Endothelial cell (in vitro differentiated cells): ENCODE data around the gene FBXO10. TPM values are rescaled to one million over a fixed set of nuclear protein-coding genes. Genes with fewer than 3 reads are reported as not detected.

Experiments used
- DNase-seq: peaks from one replicate; pipeline ENCODE4 v3.0.0; 2021; ENCODE audit warnings: low spot score
- H3K27ac Mint-ChIP-seq: one replicate; pipeline ENCODE4 v1.8.0; 2021; ENCODE audit warnings: mixed read lengths, inconsistent platforms; ENCODE audit not compliant: unreplicated experiment
- H3K27me3 Mint-ChIP-seq: one replicate; pipeline ENCODE4 v1.8.0; 2021; ENCODE audit warnings: mild to moderate bottlenecking, moderate library complexity, mixed read lengths, inconsistent platforms; ENCODE audit not compliant: unreplicated experiment
- H3K36me3 Mint-ChIP-seq: one replicate; pipeline ENCODE4 v1.8.0; 2021; ENCODE audit warnings: mild to moderate bottlenecking, low read depth, mixed read lengths, inconsistent platforms; ENCODE audit not compliant: unreplicated experiment
- H3K4me1 Mint-ChIP-seq: one replicate; pipeline ENCODE4 v1.8.0; 2021; ENCODE audit warnings: mild to moderate bottlenecking, mixed read lengths, inconsistent platforms; ENCODE audit not compliant: unreplicated experiment
- H3K4me3 Mint-ChIP-seq: one replicate; pipeline ENCODE4 v1.8.0; 2021; ENCODE audit warnings: mild to moderate bottlenecking, mixed read lengths, inconsistent platforms; ENCODE audit not compliant: unreplicated experiment
- H3K9me3 Mint-ChIP-seq: one replicate; pipeline ENCODE4 v1.8.0; 2021; ENCODE audit warnings: mixed read lengths, inconsistent platforms; ENCODE audit not compliant: unreplicated experiment
- total RNA-seq: library from RNA; stranded (reverse); fragmentation: NEBNext Ultra II Directional; extraction: Animal tissue kit (Norgen Biotek cat#: 25700); gene quantifications from one replicate; pipeline ENCODE4 v1.2.1, GENCODE V29; 2021; ENCODE audit not compliant: unreplicated experiment
- TF ChIP-seq, protein P1 (sequence below): fragments of 200-600 bp; sonication (generic); IDR thresholded peaks from one replicate; pipeline ENCODE4 v1.5.0; 2021; ENCODE audit warnings: antibody characterized with exemption; ENCODE audit not compliant: unreplicated experiment

The FBXO10 gene
- total RNA-seq, 1 donor from 2014 or later: 24.2 TPM

DNA sequence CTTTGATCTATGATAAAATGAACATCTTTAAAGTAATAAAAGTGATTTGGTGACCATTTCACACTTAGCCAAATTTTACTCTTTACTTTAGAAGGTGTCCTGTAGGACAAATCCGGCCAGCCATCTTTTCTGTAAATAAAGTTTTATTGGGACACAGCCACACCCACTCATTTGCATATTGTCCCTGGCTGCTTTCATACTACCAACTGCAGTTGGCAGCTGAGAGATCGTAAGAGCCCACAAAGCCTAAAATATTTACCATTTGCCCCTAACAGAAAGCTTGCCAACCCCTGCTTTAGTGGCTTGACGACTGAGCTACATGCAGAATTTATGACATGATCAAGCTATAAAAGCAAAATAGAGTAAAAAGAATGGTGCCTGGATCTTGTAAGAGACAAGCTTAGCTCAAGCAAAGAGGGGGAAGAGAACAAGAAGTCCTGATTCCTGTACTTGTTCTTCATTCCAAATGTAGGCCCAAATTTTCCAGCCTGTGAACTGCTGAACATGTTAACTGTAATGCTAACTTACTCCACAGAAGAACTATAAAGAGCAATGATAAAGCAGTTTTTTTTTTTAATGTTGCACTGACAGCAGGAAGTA lies 7.4 kb upstream of the FBXO10 start:
- H3K27me3 Mint-ChIP-seq: no peaks in the 10 kb centered on the region
- TF ChIP-seq, protein P1, sequence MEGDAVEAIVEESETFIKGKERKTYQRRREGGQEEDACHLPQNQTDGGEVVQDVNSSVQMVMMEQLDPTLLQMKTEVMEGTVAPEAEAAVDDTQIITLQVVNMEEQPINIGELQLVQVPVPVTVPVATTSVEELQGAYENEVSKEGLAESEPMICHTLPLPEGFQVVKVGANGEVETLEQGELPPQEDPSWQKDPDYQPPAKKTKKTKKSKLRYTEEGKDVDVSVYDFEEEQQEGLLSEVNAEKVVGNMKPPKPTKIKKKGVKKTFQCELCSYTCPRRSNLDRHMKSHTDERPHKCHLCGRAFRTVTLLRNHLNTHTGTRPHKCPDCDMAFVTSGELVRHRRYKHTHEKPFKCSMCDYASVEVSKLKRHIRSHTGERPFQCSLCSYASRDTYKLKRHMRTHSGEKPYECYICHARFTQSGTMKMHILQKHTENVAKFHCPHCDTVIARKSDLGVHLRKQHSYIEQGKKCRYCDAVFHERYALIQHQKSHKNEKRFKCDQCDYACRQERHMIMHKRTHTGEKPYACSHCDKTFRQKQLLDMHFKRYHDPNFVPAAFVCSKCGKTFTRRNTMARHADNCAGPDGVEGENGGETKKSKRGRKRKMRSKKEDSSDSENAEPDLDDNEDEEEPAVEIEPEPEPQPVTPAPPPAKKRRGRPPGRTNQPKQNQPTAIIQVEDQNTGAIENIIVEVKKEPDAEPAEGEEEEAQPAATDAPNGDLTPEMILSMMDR: no peak
- no peak overlapping the region for H3K27ac Mint-ChIP-seq
- no peaks in the 10 kb centered on the region for H3K4me1 Mint-ChIP-seq
- peaks cover 14% of the 10 kb centered on the region for H3K36me3 Mint-ChIP-seq
- no peaks in the 10 kb centered on the region for H3K9me3 Mint-ChIP-seq
- DNase-seq: no peak
- H3K4me3 Mint-ChIP-seq: no peak overlapping the region

DNA sequence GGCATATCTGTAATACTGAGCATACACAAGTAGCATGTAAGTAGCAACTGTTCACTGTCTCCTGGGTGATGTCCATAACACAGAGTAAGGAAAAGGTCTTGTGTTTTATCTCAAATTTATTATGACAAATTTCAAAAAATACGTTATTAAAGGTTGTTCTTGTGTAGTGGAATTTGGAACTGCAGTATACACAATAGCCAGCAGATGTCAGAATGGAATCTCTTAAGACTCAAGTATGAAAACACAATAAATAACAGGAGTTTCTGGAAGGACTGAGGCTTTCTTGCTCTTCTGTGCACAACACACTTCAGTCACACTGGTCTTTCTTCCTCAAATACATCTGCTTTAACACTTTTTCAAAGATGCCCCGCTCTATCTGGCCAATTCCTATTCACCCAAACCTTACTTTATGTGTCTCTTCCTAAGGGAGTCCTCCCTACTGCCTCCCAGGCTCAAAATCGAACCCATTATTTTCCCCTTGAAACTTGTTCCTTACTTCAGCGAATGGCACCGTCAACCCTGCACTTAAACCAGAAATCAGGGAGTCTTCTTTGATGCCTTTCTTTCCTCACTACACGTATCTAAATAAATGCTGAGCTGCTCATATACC lies 6.5 kb upstream of the FBXO10 start:
- Mint-ChIP-seq H3K36me3 (peaks cover 14% of the 10 kb centered on the region), H3K27me3 (no peaks in the 10 kb centered on the region), H3K27ac (no peak overlapping the region), H3K4me1 (no peaks in the 10 kb centered on the region), H3K9me3 (no peaks in the 10 kb centered on the region), H3K4me3 (no peak overlapping the region)
- TF ChIP-seq, protein P1: peak; percentile 74
- no peak for DNase-seq

DNA sequence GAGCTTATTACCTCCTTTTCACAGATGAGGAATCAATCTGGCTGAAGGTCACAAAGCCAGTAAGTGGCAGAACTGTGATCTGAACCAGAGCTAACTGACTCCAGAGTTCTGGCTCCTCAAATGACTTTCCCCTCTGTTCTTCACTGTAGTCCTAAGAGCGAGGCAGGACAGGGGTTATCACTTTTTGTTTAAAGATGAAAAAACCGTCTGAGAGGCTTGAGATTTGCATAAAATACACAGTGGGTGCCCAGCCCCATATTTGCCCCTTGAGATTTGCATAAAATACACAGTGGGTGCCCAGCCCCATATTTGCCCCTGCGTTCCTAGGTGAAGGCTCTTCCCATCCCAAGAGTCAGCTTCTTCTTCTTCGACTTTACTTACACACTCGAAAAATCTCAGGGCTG lies 667 bp downstream of the FBXO10 start:
- no peaks in the 10 kb centered on the region for H3K36me3 Mint-ChIP-seq
- DNase-seq: no peak
- peak overlapping the region; percentile 24 for H3K27ac Mint-ChIP-seq
- peaks cover 30% of the 10 kb centered on the region for H3K4me1 Mint-ChIP-seq
- H3K4me3 Mint-ChIP-seq: peak overlapping the region; percentile 90
- peaks cover 3% of the 10 kb centered on the region for H3K27me3 Mint-ChIP-seq
- H3K9me3 Mint-ChIP-seq: no peaks in the 10 kb centered on the region
- TF ChIP-seq, protein P1: no peak

DNA sequence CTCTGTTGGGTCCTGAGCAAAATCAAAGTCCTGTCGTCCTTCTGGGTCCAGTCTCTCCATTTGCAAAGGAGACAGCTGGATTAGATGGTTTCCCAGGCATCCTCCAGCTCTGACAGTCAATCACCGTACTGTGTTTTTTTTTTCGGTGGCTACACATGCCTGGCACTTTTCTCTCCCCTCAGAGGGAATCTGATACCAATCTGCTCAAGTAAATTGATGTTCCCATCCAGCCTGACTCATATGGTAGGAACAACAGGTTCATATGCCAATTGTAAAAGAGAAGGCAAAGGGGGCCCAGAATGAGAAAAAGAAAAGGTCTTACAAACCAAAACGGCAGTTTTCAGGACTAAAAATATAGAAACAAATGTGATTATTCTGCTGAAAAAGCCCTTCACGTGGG lies 1.2 kb downstream of the FBXO10 start:
- H3K36me3 Mint-ChIP-seq: no peaks in the 10 kb centered on the region
- no peaks in the 10 kb centered on the region for H3K9me3 Mint-ChIP-seq
- TF ChIP-seq, protein P1: no peak
- H3K27me3 Mint-ChIP-seq: peaks cover 3% of the 10 kb centered on the region
- peaks cover 30% of the 10 kb centered on the region for H3K4me1 Mint-ChIP-seq
- peak overlapping the region; percentile 15 for H3K27ac Mint-ChIP-seq
- H3K4me3 Mint-ChIP-seq: peak overlapping the region; percentile 90
- DNase-seq: no peak

DNA sequence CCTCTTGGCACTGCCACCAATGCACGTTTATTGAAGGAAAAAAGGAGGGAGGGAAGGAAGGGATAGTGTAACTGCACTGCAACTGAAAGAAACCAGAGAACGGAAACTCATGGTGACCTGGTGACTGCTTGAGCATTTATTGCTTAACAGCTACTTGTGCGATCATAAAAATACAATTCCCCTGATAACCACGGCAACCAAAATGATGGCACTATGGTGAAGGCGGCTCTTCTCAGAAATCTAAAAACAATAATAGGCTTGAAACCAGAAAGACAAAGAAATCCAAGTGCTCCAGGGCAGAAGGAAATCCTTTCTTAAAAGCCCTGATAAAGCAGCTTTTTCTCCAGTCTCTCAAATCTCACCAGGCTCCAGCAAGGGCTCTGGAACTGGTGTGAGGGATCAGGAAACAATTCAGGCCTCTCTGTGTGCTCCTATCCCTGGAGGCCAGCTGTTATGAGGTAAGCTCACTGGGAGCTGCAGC lies 1.9 kb downstream of the FBXO10 start:
- TF ChIP-seq, protein P1: no peak
- Mint-ChIP-seq H3K4me3 (peak overlapping the region; percentile 70), H3K9me3 (no peaks in the 10 kb centered on the region), H3K27me3 (peaks cover 3% of the 10 kb centered on the region), H3K36me3 (no peaks in the 10 kb centered on the region), H3K4me1 (peaks cover 30% of the 10 kb centered on the region), H3K27ac (peak overlapping the region; percentile 97)
- DNase-seq: peak; percentile 23
